Natural killer cell (primary cell): Measurements from ENCODE around the gene CALD1. TPM values are rescaled to one million over a fixed set of nuclear protein-coding genes. Genes with fewer than 3 reads are reported as not detected.
A peak's percentile ranks its signal among the peaks of the same experiment; 100 is the strongest.

Source experiments
- ATAC-seq, 3 donors: fragments of 150-1000 bp in 2 of 3; fragments of 200-7000 bp in 1 of 3; cut with Tn5 transposase; 1 replicate in 1 of 3; 2 replicates in 2 of 3; pipeline ENCODE4 v1.10.0; 2021; ENCODE audit warnings: mild to moderate bottlenecking in 2 of 3, moderate library complexity in 2 of 3
- DNase-seq, 2 donors: peaks; one replicate each; pipeline versions ENCODE4 v3.0.0 to v3.0.0-alpha.2; 2013 to 2021; ENCODE audit warnings: mixed read lengths in 1 of 2
- H3K27ac ChIP-seq: one replicate; pipeline ENCODE4 v1.5.1; 2013; ENCODE audit warnings: mild to moderate bottlenecking, low read length
- H3K27me3 ChIP-seq: one replicate; pipeline ENCODE4 v1.6.1; 2013; ENCODE audit warnings: low read length; ENCODE audit not compliant: control insufficient read depth, insufficient read depth
- H3K36me3 ChIP-seq: one replicate; pipeline ENCODE4 v1.6.1; 2013; ENCODE audit warnings: low read length; ENCODE audit not compliant: control insufficient read depth, insufficient read depth
- H3K4me1 ChIP-seq: one replicate; pipeline ENCODE4 v1.6.1; 2013; ENCODE audit warnings: low read length; ENCODE audit not compliant: control insufficient read depth, insufficient read depth
- H3K4me3 ChIP-seq: one replicate; pipeline ENCODE4 v1.5.1; 2013; ENCODE audit warnings: low read length
- H3K9me3 ChIP-seq: one replicate; pipeline ENCODE4 v1.6.1; 2013; ENCODE audit warnings: low read length; ENCODE audit not compliant: control insufficient read depth, insufficient read depth
- H3K27ac Mint-ChIP-seq, 2 donors: one replicate each; pipeline ENCODE4 v1.8.0; 2022; ENCODE audit warnings: mild to moderate bottlenecking in 2 of 2, mixed read lengths in 2 of 2, moderate library complexity in 1 of 2
- H3K27me3 Mint-ChIP-seq, 2 donors: one replicate each; pipeline ENCODE4 v1.8.0; 2022; ENCODE audit warnings: low read depth in 2 of 2, mixed read lengths in 2 of 2
- H3K36me3 Mint-ChIP-seq: one replicate; pipeline ENCODE4 v1.8.0; 2022; ENCODE audit warnings: mixed read lengths
- H3K4me1 Mint-ChIP-seq, 2 donors: one replicate each; pipeline ENCODE4 v1.8.0; 2022; ENCODE audit warnings: mixed read lengths in 2 of 2
- H3K4me3 Mint-ChIP-seq: one replicate; pipeline ENCODE4 v1.8.0; 2022; ENCODE audit warnings: mild to moderate bottlenecking, moderate library complexity, mixed read lengths
- H3K9me3 Mint-ChIP-seq, 2 donors: one replicate each; pipeline ENCODE4 v1.8.0; 2022; ENCODE audit warnings: mixed read lengths in 2 of 2
- WGBS: methylation state at CpG from one replicate; pipeline ENCODE4 v1.1.7; 2013; ENCODE audit warnings: missing lambda C conversion rate; ENCODE audit not compliant: insufficient coverage; 5-methylcytosine and 5-hydroxymethylcytosine counted together
- intact Hi-C: fragments of 100-400 bp; cut with micrococcal nuclease; formaldehyde crosslinking; loops from one replicate; pipeline ENCODE4 v1.14.2; 2022
- total RNA-seq, 4 donors: library from RNA; stranded (reverse); fragments of 120-200 nt in 1 of 4; gene quantifications; one replicate each; pipeline versions ENCODE4 v1.2.3 to v1.2.4, GENCODE V29; 2013 to 2022
- TF ChIP-seq, protein P1 (sequence below): fragments of 200-600 bp; IDR thresholded peaks from one replicate; pipeline ENCODE4 v1.8.0; 2022; ENCODE audit warnings: antibody characterized with exemption

CALD1 gene
- total RNA-seq, 3 donors from 2014 or later (not counting 1 experiment from before 2014, with no cell fraction given): 0.14 to 2.5 (median 1.0) TPM

DNA sequence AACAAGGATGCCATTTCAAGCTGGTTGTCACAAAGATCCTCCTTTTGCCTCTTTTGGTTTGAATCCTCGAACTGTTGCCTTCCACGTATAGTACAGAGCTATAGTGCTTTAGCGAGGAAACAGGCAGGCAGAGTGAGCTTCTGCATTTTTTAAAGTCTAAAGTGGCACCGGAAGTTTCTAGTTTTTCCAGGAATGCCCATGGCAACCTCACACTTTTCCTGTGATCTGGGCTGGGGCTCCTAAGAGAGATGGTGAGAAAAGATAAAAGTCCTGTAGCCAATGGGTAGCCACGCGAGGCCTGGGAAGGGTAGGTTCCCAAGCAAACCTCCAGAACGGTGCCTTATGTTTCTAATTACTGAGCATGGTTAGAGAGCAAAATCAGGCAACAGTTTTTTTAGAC, 76.7 kb downstream of the CALD1 start:
- no peaks in the 10 kb centered on the region for H3K9me3 ChIP-seq
- H3K27me3 ChIP-seq: no peaks in the 10 kb centered on the region
- Mint-ChIP-seq H3K9me3 (no peaks in the 10 kb centered on the region), H3K27ac (peak overlapping the region; percentile 59), H3K27me3 (peaks cover 0 to 8% of the 10 kb centered on the region in 2 donors), H3K4me1 (peaks cover 22 to 23% of the 10 kb centered on the region in 2 donors), H3K36me3 (no peaks in the 10 kb centered on the region), H3K4me3 (peak overlapping the region; percentile 56)
- intact Hi-C loops: no loop called here
- H3K4me1 ChIP-seq: peaks cover 5% of the 10 kb centered on the region
- no peak overlapping the region for H3K4me3 ChIP-seq
- TF ChIP-seq, protein P1, sequence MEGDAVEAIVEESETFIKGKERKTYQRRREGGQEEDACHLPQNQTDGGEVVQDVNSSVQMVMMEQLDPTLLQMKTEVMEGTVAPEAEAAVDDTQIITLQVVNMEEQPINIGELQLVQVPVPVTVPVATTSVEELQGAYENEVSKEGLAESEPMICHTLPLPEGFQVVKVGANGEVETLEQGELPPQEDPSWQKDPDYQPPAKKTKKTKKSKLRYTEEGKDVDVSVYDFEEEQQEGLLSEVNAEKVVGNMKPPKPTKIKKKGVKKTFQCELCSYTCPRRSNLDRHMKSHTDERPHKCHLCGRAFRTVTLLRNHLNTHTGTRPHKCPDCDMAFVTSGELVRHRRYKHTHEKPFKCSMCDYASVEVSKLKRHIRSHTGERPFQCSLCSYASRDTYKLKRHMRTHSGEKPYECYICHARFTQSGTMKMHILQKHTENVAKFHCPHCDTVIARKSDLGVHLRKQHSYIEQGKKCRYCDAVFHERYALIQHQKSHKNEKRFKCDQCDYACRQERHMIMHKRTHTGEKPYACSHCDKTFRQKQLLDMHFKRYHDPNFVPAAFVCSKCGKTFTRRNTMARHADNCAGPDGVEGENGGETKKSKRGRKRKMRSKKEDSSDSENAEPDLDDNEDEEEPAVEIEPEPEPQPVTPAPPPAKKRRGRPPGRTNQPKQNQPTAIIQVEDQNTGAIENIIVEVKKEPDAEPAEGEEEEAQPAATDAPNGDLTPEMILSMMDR: no peak
- ATAC-seq: peak in 1 of 3 donors; percentile 36
- DNase-seq: no peak
- peak overlapping the region; percentile 8 for H3K27ac ChIP-seq
- WGBS: 24% methylated on average over 7 of the region's 7 CpGs
- no peaks in the 10 kb centered on the region for H3K36me3 ChIP-seq

DNA sequence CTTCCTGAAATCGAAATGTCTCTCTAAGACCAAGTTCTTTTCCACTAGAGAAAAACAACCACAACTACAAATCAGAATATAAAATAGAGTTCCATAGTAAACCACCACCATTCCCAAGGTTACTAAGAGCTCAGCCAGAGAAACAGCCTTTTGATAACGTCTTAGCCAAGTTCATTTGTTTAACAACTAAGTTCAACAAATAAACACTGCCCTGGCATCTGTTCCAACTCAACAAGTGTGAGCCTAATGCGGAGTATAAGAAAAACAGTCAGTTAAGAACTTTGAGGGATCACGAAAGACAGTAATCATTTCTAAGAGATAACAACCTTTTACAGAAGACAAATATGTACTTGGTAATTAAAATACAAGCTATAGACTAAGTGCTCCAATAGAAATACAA, 77.3 kb downstream of the CALD1 start:
- Histone ChIP-seq H3K36me3 (no peaks in the 10 kb centered on the region), H3K9me3 (no peaks in the 10 kb centered on the region), H3K27ac (no peak overlapping the region), H3K4me3 (no peak overlapping the region), H3K27me3 (no peaks in the 10 kb centered on the region), H3K4me1 (peaks cover 5% of the 10 kb centered on the region)
- no peak for DNase-seq
- H3K4me3 Mint-ChIP-seq: no peak overlapping the region
- no peak for ATAC-seq
- WGBS: 87% methylated on average over 3 of the region's 4 CpGs
- H3K27ac Mint-ChIP-seq: peak overlapping the region; percentile 59
- TF ChIP-seq, protein P1: no peak
- H3K36me3 Mint-ChIP-seq: no peaks in the 10 kb centered on the region
- no peaks in the 10 kb centered on the region for H3K9me3 Mint-ChIP-seq
- peaks cover 22 to 23% of the 10 kb centered on the region in 2 donors for H3K4me1 Mint-ChIP-seq
- H3K27me3 Mint-ChIP-seq: peaks cover 2 to 8% of the 10 kb centered on the region in 2 donors
- intact Hi-C loops: no loop called here

DNA sequence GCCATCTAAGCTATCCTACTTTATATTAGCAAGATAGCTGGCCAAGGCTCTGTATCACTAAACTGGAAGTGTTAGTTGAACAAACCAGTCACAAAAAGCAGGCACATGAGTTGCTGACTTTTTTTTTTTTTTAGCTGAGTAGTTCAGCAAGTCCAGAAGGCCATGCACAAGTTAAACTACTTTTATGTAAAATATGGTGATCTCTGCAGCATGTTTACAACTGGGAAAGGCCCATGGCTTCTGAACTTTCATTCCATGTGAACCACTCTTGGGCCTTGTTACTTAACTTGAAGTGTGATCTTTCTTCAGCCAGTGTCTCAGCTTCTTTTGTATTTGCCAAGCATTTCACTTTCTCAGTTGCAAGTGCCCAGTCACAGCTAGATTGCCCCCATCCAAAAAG, 78.5 kb downstream of the CALD1 start:
- no peak overlapping the region for H3K27ac Mint-ChIP-seq
- peaks cover 22 to 23% of the 10 kb centered on the region in 2 donors for H3K4me1 Mint-ChIP-seq
- no peak for DNase-seq
- no peaks in the 10 kb centered on the region for H3K36me3 Mint-ChIP-seq
- intact Hi-C loops: no loop called here
- H3K4me3 Mint-ChIP-seq: no peak overlapping the region
- TF ChIP-seq, protein P1: no peak
- no peak for ATAC-seq
- Histone ChIP-seq H3K36me3 (no peaks in the 10 kb centered on the region), H3K27ac (no peak overlapping the region), H3K9me3 (no peaks in the 10 kb centered on the region), H3K4me1 (peaks cover 5% of the 10 kb centered on the region), H3K27me3 (no peaks in the 10 kb centered on the region), H3K4me3 (no peak overlapping the region)
- peaks cover 3 to 8% of the 10 kb centered on the region in 2 donors for H3K27me3 Mint-ChIP-seq
- no peaks in the 10 kb centered on the region for H3K9me3 Mint-ChIP-seq

DNA sequence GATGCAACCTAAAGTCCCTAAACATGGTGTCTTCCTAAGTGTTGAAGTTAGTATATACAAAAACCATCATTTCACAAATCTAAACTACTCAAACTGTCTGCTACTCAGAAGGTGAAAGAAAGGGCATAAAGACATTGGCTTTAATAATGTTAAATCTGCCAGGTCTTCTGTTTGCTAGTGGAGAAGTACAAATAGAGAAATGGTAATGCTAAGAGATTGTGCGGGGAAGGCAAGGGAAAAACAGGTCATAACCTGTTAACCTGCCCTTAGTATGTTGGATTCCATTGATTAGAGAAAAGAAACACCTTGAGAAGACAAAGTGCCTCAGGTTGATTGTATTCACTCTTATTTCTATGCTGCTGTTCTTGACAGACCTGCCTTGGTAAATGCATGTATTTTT, 80.3 kb downstream of the CALD1 start:
- Histone ChIP-seq H3K36me3 (no peaks in the 10 kb centered on the region), H3K4me3 (no peak overlapping the region), H3K4me1 (peaks cover 5% of the 10 kb centered on the region), H3K9me3 (no peaks in the 10 kb centered on the region), H3K27me3 (no peaks in the 10 kb centered on the region), H3K27ac (no peak overlapping the region)
- intact Hi-C loops: no loop called here
- Mint-ChIP-seq H3K27me3 (peaks cover 3 to 15% of the 10 kb centered on the region in 2 donors), H3K9me3 (no peaks in the 10 kb centered on the region), H3K4me1 (peaks cover 21 to 22% of the 10 kb centered on the region in 2 donors), H3K36me3 (no peaks in the 10 kb centered on the region), H3K4me3 (no peak overlapping the region), H3K27ac (no peak overlapping the region)
- TF ChIP-seq, protein P1: no peak
- DNase-seq: no peak
- 83% methylated on average over 1 of the region's 1 CpG for WGBS
- no peak for ATAC-seq
